Uterus (tissue), 4 donors: Measurements from ENCODE around the gene C3orf52. TPM values are rescaled to one million over a fixed set of nuclear protein-coding genes. Genes with fewer than 3 reads are reported as not detected.

ENCODE experiments used
- DNase-seq, 2 donors: peaks; one replicate each; pipeline ENCODE4 v3.0.0-alpha.2; 2019 to 2020
- H3K27ac ChIP-seq, 2 donors: fragments of 200-600 bp; sonication (generic); 1 replicate in 1 of 2; 2 replicates in 1 of 2; pipeline ENCODE4 v1.5.1; 2016 to 2018
- H3K27me3 ChIP-seq, 2 donors: fragments of 200-600 bp; sonication (generic); one replicate each; pipeline ENCODE4 v1.5.1; 2018 to 2019; ENCODE audit warnings: control low read depth in 1 of 2
- H3K36me3 ChIP-seq, 2 donors: fragments of 200-600 bp; sonication (generic); one replicate each; pipeline ENCODE4 v1.5.1; 2019; ENCODE audit warnings: control low read depth in 1 of 2
- H3K4me1 ChIP-seq, 2 donors: fragments of 200-600 bp; sonication (generic); one replicate each; pipeline ENCODE4 v1.5.1; 2018 to 2019; ENCODE audit warnings: control low read depth in 1 of 2
- H3K4me3 ChIP-seq, 2 donors: fragments of 200-600 bp; sonication (generic); 1 replicate in 1 of 2; 2 replicates in 1 of 2; pipeline ENCODE4 v1.5.1; 2018 to 2019; ENCODE audit warnings: mild to moderate bottlenecking in 1 of 2
- H3K9me3 ChIP-seq, 2 donors: fragments of 200-600 bp; sonication (generic); one replicate each; pipeline ENCODE4 v1.5.1; 2019; ENCODE audit warnings: control low read depth in 1 of 2
- CTCF ChIP-seq, 4 experiments: fragments of 200-600 bp in 2 of 4; fragments of 450-650 bp in 2 of 4; sonication (generic) in 2 of 4; IDR thresholded peaks; one replicate each; pipeline ENCODE4 v1.5.1; 2016 to 2019; ENCODE audit warnings: antibody characterized with exemption in 4 of 4, mild to moderate bottlenecking in 2 of 4, moderate library complexity in 1 of 4
- POLR2A ChIP-seq, 2 donors: fragments of 450-650 bp; IDR thresholded peaks; one replicate each; pipeline ENCODE4 v1.6.1; 2016; ENCODE audit warnings: antibody characterized with exemption in 2 of 2, mild to moderate bottlenecking in 1 of 2, moderate library complexity in 1 of 2
- intact Hi-C: fragments of 100-400 bp; cut with DNase I; formaldehyde crosslinking; loops from one replicate; pipeline ENCODE4 v1.15.1; 2023; ENCODE audit warnings: low total_unique reads
- total RNA-seq, 4 donors: library from RNA; depleted of rRNA in 3 of 4; stranded (reverse); fragments of >200 nt in 3 of 4; gene quantifications; one replicate each; pipeline versions ENCODE4 v1.1.0 to v1.2.4, GENCODE V29; 2014 to 2023
- donor health status: DM: yes; HTN: yes; CAD: no.

The C3orf52 gene
- total RNA-seq, 4 donors from 2014 or later, result 0.51 to 4.4 (median 1.5) TPM

GRCh38 chr3:112117415-112117814, 31.2 kb downstream of the C3orf52 start:
- Histone ChIP-seq H3K27me3 (no peaks in the 10 kb centered on the region), H3K36me3 (no peaks in the 10 kb centered on the region), H3K9me3 (no peaks in the 10 kb centered on the region), H3K4me3 (no peak overlapping the region), H3K27ac (no peak overlapping the region), H3K4me1 (no peaks in the 10 kb centered on the region)
- intact Hi-C loops, result no loop called here
- no peak for DNase-seq
- no peak for TF ChIP-seq CTCF (IDR thresholded peaks at IDR 0.05)
- no peak for TF ChIP-seq POLR2A (IDR thresholded peaks at IDR 0.05)

GRCh38 chr3:112117841-112118571, 31.8 kb downstream of the C3orf52 start:
- H3K4me3 ChIP-seq, result no peak overlapping the region
- no peaks in the 10 kb centered on the region for H3K4me1 ChIP-seq
- DNase-seq, result no peak
- H3K9me3 ChIP-seq, result no peaks in the 10 kb centered on the region
- no peak overlapping the region for H3K27ac ChIP-seq
- H3K36me3 ChIP-seq, result no peaks in the 10 kb centered on the region
- TF ChIP-seq POLR2A (IDR thresholded peaks at IDR 0.05), result no peak
- TF ChIP-seq CTCF (IDR thresholded peaks at IDR 0.05), result no peak
- intact Hi-C loops, result no loop called here
- H3K27me3 ChIP-seq, result no peaks in the 10 kb centered on the region

GRCh38 chr3:112119962-112120836, 34.0 kb downstream of the C3orf52 start:
- no peak overlapping the region for H3K4me3 ChIP-seq
- H3K27ac ChIP-seq, result no peak overlapping the region
- intact Hi-C loops, result no loop called here
- TF ChIP-seq POLR2A (IDR thresholded peaks at IDR 0.05) (no peak), CTCF (IDR thresholded peaks at IDR 0.05) (no peak)
- no peaks in the 10 kb centered on the region for H3K36me3 ChIP-seq
- no peak for DNase-seq
- no peaks in the 10 kb centered on the region for H3K27me3 ChIP-seq
- H3K9me3 ChIP-seq, result no peaks in the 10 kb centered on the region
- no peaks in the 10 kb centered on the region for H3K4me1 ChIP-seq

- no peak for TF ChIP-seq POLR2A (IDR thresholded peaks at IDR 0.05)
- TF ChIP-seq CTCF (IDR thresholded peaks at IDR 0.05), result no peak
- no peaks in the 10 kb centered on the region for H3K27me3 ChIP-seq
- H3K27ac ChIP-seq, result no peak overlapping the region
- no peaks in the 10 kb centered on the region for H3K9me3 ChIP-seq
- intact Hi-C loops, result no loop called here
- no peak for DNase-seq
- H3K4me1 ChIP-seq, result no peaks in the 10 kb centered on the region
- H3K4me3 ChIP-seq, result no peak overlapping the region
- H3K36me3 ChIP-seq, result no peaks in the 10 kb centered on the region
These were observed 35.7 kb downstream of the C3orf52 start for GRCh38 chr3:112121577-112122547.
